ENCODE data around the gene RHCE.
"Not testable (repeated sequence)": the region's sequence is repeated elsewhere in the genome, so short reads cannot be mapped to it uniquely, and the experiment has no call there.

Gene RHCE

GRCh38 chr1:25432749-25433388 is 12.2 kb upstream of the RHCE start:
- DNase-seq (ENCODE audit: low read depth in 3 of 3): no peak

- no peak for DNase-seq (ENCODE audit: low read depth in 3 of 3)
Measured at GRCh38 chr1:25431955-25432719, 11.5 kb upstream of the RHCE start.

DNA sequence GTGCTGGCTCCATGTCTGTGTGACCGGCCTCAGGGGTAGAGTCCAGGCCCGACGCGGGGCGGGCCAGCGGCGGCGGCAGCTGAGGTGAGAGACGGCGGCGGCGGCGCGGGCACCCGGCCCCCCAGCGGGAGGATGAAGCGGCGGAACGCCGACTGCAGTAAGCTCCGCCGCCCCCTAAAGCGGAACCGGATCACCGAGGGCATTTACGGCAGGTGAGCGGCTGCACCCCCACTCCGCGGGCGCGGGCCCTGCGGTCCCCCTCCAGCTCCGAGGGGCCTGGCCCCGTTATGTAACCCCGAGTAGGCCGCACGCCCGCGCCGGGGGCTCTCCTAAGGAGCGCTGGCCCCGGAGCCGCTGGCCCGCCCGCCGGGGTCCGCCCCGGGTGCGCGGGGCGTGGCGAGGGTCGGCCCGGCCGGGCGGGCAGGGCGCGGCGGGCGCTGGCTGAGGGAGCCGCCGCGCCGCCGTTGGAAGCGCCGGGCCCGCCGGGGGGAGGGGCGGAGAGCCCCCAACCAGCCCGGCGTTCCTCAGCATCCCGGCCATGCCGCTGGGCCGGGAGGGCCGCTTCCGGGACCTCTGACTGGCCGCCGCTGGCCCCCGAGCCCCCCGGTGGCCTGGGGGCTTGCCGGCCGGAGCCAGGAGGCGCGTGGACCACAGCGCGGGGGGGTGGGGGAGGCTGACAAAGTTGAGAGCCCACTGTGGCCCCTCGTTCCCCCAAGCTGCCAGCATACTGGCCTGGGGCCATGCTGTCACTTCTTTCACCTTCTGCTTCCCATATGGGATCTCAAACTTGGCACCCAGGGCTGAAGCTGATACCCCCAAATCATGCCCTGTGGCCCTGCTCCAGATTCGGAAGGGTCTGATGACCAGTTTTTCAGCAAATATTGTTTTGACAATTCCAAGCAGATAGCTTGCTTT is 10.6 kb upstream of the RHCE start:
- peak in 1 of 3 donors; percentile 8 for DNase-seq (ENCODE audit: low read depth in 3 of 3)

DNA sequence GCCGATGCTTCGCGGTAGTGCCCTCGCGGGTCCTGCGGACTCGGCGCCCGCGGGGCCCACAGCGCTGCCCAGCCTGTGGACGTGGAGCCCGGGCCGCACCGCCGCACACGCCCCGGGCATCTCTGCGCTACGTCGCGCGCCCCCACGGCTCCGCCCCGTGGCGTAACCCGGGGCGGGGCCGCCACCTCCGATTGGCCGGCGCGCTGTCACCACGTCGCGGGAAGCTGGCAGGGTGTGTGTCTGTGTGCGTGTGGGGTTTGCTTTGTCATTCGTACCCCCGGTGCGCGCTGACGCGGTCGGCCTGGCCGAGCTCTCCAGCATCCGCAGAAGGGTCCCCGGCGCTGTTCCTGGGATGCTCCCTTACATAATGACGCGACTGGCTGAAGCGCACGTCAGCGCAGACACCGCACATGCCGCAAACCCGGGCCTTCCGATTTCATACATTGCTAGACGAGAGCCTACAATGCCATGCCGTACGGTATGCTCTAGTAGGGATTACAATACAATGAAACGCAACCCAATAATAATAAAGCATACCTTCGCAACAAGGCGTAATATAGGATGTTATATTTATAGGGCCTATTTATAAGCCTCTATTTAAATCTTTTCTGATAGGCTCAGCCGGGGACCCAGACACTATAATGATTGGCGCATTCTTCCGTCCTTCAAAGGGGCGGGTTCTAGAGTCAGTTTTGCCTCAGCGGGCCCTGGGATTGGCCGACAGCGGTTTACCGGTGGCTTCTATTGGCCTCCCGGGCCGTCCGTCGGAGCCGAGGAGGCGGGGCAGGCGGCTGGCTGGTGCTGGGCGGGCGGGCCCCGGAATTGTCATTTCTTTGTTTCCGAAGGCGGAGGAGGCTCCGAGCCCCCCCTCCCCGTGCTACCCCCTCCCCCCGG is 9.7 kb upstream of the RHCE start, which contains the start of gene MACO1:
MACO1 (plus strand) TSS at position 825 of the 894 bp plus-strand sequence. CDS start 202 bp downstream, outside the sequence.
- peak; percentile 90 to 93 (median 93) for DNase-seq (ENCODE audit: low read depth in 3 of 3)

- DNase-seq (ENCODE audit: low read depth in 3 of 3): no peak
Measured at GRCh38 chr1:25428475-25429166, 8.0 kb upstream of the RHCE start.

DNA sequence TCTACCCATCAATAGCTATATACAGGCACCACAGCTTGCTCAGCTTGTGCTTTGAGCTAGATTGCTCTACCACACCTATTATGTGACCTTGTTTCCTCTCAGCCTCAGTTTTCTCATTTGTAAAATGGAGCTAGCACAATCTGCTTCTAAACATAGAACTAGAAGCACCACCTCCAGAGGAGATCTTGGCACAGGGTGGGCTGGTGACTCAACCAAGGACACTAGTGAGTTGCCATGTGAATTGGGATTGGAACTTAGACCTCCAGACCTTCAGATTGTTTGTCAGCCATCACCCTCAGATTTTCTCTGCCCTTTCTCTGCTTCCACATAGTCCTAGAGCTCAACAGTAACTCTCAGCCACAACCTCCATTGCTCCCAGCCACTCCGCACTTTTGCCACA is 7.1 kb upstream of the RHCE start:
- DNase-seq (ENCODE audit: low read depth in 3 of 3): no peak

DNA sequence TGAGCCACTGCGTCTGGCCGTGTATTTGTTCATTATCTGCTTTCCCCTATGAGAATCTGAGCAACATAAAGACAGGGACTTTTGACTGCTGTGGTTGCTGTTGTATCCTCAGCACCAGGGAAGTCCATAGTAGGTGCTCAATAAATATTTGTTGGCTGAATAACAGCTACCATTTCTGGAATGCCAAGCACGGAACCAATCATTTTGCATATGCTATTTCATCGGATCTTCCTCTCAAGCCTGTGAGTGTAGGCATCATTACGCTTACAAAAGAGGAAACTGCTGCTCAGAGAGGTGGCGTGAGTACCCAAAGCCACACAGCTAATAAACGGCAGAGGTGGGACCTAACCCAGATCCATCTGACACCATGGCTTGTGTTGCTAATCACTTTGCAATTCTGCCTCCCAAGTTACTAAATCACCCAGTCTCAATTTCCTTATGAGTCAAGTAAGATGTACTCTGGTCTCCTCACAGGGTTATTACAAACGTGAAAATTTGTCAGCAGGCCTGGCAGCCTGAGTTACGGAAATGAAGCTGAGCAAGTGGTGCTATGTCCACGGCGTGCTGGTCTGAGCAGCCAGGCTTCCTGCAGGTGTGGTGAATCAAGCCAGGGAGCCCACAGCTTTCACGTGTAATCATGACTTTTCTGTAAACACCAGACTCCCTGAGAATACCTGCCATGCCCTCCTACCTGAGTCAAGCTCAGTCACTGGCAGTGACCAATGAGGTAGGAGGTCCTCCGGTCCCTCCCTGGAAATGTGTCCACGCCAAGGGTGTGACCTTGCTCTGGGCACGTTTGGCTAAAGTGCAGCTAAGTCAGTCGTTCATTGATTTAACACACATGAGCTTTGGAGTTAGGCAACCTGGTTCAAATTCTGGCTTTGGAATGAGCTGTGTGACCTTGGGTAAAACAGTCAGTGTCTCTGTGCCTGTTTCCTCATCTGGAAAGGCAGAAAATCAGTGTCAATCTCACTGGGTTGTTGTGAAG is 4.8 kb upstream of the RHCE start:
- no peak for DNase-seq (ENCODE audit: low read depth in 3 of 3)

GRCh38 chr1:25423206-25423605 is 2.6 kb upstream of the RHCE start:
- not testable (repeated sequence) for DNase-seq (ENCODE audit: low read depth in 3 of 3)

GRCh38 chr1:25419339-25419738 is 1.3 kb downstream of the RHCE start:
- DNase-seq (ENCODE audit: low read depth in 3 of 3): not testable (repeated sequence)

DNA sequence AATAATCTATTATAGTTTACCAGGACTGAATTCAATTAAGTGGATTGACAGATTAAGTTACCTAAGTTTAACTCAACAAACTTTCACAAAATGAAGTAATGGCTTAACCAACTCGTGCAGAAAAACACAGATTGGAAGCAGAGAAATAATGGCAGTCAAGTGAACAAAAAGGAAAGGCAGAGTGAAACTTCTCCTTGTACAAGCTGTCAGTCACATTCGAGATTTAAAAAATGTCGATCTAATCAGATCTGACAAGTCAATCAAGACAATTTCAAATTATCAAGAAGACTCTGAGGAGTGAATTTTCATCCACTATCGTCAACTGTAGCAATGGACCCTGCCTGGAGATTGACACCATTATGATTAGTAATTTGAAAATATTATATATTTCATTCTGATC is 3.3 kb downstream of the RHCE start:
- DNase-seq (ENCODE audit: low read depth in 3 of 3): not testable (repeated sequence)

DNA sequence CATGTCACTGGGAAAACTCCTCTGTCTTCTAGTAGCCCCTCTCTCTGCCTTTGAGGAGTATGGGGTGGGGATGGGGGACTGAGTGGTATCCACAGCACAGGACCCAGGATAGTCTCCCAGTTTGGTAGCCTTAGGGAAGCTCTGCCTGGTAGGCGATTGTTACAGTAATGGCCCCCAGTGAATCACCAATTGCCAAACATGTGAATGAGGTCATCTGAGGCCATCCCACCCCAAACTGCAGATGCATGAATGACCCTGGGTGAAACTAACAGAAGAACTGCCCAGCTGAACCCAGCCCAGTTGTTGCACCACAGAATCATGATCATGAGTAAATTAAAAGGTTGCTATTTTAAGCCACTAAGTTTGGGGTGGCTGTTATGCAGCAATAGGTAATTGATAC is 6.0 kb downstream of the RHCE start:
- not testable (repeated sequence) for DNase-seq (ENCODE audit: low read depth in 3 of 3)

DNA sequence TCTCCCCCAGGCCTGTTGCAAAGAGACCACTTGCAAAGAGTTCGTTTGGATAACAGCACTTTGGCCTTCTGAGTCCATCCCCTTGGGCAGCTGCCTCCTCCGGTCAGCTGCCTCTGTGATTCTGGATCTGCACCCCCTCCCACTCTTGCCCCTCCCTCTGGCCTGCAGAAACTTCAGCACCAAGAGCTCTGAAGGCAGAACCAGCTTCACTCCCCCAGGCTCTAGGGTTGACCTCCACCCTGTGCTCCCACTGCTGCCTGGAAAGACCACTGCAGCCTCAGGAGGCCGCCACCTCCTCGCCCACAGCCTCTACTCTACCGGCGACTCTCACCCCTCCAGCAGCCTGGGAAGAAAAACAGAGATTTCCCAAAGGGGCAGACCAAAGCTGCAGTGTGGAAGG is 6.5 kb downstream of the RHCE start:
- DNase-seq (ENCODE audit: low read depth in 3 of 3): not testable (repeated sequence)

- not testable (repeated sequence) for DNase-seq (ENCODE audit: low read depth in 3 of 3)
Measured at GRCh38 chr1:25412872-25413623, 7.6 kb downstream of the RHCE start.

- DNase-seq (ENCODE audit: low read depth in 3 of 3): not testable (repeated sequence)
Measured at GRCh38 chr1:25409641-25410427, 10.8 kb downstream of the RHCE start.

DNA sequence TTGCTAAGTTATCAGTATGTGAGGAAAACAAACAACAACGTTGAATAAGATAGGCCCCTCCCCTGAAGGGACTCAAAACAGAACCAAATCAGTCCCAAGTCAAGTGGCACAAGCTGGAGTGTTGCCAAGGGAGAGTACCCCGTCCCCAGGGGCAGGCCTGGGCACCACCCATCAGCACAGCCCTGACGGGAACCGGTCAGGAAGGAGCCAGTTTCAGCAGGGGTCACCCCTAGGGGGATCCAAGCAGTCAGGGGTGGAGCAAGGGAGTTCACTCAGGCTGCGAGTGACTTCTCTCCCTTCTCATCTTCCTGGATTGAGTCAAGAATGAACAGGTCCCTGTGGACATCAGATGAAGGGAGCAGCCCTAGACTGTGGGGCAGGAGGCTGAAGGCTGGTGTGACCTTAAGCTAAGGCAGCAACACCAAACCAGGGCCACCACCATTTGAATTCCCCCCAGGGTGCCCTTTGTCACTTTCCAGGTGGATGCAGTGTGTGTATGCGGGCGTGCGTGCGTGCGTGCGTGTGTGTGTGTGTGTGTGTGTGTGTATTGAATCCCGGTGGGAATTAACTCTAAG is 14.8 kb downstream of the RHCE start:
- DNase-seq (ENCODE audit: low read depth in 3 of 3): not testable (repeated sequence)

- DNase-seq (ENCODE audit: low read depth in 3 of 3): not testable (repeated sequence)
Measured at GRCh38 chr1:25402947-25403803, 17.4 kb downstream of the RHCE start.
